ENCODE results near the gene CASKIN1. TPM values are rescaled to one million over a fixed set of nuclear protein-coding genes. Genes with fewer than 3 reads are reported as not detected.
A peak's percentile ranks its signal among the peaks of the same experiment; 100 is the strongest.

The CASKIN1 gene
- polyA plus RNA-seq, 12 donors = 1.3 to 4.1 (median 2.1) TPM; not detected in 2

DNA sequence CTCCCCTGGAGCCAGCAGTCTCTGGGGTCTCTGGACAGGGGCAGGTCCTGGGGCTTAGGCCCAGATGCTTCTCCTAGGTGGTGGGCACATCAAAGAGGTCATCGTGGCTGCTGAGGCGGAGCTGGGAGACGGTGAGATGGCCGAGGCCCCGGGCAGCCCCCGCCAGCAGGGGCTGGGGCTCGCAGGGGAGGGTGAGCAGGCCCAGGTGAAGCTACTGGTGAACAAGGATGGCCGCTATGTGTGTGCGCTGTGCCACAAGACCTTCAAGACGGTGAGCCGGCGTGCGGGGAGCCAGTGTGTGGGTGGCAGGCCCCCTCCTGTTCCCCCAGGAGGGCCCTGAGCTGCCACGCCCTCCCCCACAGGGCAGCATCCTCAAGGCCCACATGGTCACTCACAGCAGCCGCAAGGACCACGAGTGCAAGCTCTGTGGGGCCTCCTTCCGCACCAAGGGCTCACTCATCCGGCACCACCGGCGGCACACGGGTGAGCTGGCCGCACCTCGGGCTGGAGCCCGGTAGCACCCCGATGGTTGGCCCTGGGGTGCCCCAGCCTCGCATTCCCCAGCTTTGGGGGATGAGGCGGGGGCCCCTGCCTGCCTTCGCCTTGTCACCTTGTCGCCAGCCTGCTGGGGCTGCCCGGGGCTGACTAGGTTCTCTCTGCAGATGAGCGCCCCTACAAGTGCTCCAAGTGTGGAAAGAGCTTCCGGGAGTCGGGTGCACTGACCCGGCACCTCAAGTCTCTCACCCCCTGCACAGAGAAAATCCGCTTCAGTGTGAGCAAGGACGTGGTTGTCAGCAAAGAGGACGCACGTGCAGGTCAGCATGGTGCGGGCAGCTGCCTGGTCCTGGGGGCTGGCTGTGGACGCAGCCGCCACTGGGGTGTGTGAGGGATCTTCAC lies 35.9 kb upstream of the CASKIN1 start:
- DNase-seq = no peak

DNA sequence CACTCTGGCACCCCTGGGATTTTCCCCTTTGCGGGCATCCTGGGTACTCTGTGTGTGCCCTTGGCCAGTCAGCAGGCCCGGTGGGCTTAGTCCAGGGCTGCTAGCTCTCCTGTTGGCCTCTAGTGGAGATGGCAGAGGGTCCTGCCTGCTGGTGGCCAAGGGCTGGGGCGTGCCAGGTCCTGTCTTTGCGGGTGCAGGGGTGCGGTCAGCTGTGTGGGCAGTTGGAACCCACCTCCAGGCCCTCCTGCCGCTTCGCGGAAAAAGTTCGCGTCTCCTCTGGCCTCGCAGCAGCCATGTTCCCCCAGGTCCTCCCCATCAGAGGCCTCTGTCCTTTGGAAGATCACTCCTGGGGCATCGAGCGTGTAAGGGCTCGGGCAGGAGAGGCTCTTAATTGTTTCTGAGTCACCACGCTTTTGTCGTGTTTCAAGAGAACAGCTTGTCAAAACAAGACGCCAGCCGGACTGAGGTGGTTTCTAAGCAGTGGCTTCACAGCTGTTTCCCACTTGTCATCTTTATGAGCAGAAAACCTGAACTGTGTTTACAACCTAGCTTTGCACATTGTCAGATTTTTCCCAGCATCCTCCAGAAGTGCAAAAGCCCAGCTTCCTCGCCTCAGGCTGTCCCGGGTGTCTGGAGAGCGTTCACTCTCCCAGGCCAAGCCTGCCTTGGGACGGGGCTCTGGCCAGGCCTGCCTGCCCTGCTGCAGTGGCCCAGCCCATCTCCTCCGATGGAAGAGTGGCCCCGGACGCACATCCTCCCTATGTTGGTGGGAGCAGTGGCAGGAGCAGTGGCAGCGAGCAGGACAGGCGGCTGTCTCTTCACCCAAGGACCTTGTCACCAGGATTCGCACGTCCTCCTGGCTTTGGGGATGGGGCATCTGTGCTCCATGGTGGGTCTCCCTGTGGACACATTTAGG lies 34.9 kb upstream of the CASKIN1 start:
- DNase-seq = no peak

DNA sequence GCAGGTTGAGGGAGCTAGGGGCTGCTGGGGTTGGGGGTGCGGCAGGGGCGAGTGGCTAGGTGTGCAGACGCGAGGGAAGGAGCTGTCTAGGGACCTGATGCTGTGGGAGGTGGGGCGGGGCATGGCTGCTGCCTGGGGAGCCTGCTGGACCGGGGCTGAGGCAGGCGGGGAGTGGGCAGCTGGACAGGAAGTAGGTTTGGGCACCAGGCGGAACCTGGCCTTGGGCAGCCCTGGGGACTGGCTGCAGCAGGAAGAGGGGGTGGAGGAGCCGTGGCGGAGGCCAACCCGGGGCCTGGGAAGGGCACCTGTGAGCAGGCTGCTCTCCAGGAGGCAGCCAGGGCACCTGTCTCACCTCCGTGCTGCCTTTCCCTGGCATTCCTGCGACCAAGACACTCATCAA lies 34.0 kb upstream of the CASKIN1 start:
- DNase-seq = no peak

DNA sequence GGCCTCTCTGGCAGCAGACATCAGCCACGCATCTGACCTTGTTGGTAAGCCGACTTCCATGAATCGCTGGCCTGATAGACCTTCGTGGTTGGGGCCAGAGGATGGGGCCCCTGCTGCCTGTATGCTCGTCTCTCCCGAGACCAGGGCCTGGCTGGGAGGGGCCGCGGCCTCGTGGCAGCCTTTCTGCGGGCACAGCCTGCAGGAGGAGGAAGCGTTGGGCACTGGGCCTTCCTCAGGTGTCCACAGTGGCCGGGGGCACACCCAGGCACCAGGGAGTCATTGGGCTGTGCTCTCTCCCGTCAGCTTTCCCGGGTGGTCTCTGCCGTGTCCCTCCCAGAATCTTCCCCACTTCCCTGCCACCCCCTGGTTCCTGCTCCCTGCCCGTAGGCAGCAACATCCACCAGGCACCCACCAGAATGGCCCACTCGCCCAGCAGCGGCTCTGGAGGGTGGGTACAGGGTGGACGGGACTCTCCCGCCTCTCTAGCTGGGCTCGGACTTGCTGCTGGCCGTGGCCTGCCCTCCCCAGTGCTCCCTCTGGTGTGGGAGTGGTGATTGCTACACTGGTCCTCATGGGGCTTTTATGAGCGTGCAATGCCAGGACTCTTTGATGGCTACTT lies 33.3 kb upstream of the CASKIN1 start:
- DNase-seq = no peak

DNA sequence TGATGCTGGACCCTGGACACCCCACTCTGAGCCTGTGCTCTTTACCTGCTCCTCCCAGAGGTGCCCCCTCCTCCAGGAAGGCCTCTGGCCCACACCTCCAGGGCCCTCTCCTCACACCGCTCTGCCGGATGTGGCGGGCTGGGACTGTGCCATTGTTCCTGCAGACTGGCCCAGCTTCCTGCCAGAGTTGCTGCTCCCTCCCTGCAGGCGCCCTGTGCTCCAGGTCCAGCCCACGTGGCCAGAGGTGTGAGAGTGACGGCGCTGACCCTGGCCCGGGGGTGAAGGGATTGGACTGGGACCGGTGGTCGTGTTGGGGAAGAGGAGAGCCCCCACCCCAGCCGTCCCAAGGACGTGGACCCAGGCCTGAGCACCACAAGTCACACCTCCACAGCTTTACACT lies 32.7 kb upstream of the CASKIN1 start:
- DNase-seq = no peak

DNA sequence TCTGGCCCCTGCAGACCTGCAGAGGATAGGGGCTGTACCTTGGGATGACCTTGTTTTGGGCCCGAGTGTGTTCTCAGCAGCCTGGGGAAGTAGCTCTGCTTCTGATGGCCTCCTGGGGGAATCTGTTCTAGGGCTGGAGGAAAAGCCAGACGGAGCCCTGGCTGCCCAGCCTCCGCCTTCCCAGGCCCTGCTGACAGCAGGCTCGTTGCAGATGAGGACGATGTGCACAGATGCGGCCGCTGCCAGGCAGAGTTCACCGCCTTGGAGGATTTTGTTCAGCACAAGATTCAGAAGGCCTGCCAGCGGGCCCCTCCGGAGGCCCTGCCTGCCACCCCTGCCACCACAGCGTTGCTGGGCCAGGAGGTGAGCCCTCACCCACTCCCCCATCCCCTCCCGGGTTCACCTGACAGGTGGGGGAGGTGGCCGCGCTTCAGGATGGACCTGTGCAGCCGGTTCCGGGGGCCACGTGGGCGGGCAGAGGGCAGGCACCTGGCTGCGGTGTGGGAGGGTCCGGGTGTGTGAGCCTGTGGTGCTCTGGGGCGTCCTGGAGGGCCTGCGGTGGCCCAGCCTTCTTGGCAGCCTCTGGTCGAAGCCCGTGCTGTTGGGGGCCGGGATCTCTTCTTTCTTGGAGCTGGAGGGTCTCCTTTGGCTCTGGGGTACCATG lies 31.9 kb upstream of the CASKIN1 start:
- no peak for DNase-seq

DNA sequence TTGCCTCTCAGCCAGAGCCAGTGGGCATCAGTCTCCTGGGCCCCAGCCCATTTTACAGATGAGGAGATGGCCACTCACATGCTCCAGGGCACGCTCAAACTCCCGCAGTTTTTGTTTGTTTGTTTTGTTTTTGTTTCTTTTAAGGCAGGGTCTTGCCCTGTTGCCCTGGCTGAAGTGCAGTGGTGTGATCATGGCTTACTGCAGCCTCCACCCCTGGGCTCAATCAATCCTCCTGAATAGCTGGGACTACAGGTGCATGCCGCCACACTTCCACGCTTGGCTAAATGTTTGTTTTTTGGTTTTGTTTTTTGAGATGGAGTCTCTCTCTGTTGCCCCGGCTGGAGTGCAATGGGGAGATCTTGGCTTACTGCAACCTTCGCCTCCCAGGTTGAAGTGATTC lies 30.5 kb upstream of the CASKIN1 start:
- DNase-seq = no peak

DNA sequence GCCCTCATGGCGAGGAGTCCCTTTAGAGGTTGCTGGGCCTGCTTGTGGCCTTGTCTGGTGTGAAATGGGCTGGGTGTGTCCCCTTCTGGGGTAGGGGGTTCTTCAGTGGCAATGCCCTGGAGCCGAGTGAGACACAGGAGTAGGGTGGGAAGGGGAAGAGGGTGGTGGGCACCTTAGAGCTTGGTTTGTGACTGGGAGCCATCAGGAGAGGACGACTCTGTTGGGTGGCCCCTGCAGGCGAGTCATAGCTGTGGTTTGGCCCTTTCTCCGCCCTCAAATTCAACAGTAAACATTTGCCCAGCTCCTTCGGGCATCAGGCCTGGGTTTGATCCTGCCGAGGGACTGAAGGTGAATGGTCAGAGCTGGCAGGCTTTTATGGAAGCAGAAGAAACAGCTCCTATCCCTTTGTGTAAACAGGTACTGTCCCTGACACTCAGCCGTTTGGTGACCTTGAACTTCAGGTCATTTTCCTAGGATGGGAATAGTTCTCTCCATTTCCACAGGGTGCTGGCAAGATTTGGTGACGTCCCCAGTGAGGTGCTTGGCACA lies 29.9 kb upstream of the CASKIN1 start:
- DNase-seq = no peak

DNA sequence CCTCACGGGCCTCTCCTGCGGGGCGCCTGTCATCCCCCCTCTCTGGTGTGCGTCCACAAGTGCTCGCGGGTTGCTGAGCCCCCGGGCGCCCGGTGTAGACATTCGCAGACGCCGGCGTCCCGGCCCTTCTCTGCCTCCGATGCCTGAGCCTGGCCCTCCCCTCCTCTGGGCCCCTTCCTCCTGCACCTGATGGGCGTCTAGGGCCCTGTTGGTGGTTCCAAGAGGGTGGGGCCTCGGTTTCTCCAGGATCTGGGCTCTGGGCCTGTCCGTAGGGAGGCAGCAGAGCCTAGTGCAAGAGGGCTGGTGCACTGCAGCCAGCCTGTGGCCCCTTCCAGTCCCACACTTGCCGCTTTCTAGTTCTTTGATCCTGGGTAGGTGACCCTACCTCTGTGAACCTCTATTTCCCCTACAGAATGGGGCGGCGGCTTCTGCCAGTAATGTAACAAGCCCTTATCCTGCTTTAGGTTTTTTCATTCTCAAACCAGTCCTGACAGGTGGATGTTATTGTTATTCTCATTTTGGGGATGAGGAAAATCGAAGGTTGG lies 27.6 kb upstream of the CASKIN1 start:
- DNase-seq = no peak

DNA sequence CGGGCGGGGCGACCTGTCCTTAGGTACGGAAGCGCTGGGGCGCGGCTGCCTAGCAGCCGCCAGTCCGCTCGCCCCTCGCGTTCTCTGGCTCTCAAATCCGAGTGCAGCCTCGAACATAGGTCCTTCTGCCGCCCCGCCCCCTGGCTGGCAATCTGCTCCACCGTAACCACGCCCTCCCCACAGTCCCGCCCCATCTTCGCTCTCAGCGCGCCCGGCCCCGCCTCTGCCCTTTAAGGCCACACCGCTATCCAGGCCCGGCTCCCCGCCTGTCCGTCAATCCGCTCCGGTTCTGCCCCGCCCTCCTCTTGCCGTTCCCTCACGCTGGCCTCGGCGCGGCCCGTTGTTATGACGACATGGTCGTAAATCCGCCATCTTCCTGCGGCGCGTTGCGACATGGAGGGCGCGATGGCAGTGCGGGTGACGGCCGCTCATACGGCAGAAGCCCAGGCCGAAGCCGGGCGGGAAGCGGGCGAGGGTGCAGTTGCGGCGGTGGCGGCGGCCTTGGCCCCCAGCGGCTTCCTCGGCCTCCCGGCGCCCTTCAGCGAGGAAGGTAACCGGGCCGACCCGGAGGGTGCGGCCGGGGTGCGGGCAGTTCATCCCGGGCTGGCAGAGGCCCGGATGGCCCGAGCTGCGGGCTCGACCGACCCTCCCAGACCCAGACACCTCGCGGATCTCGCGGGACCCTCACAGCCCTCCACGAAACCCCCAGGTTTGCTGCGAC lies 27.0 kb upstream of the CASKIN1 start, which contains the start of gene E4F1:
E4F1 (plus strand) TSS at position 371 of the 721 bp plus-strand sequence; CDS start at position 394, 23 bp downstream.
- peak; percentile 98 for DNase-seq

DNA sequence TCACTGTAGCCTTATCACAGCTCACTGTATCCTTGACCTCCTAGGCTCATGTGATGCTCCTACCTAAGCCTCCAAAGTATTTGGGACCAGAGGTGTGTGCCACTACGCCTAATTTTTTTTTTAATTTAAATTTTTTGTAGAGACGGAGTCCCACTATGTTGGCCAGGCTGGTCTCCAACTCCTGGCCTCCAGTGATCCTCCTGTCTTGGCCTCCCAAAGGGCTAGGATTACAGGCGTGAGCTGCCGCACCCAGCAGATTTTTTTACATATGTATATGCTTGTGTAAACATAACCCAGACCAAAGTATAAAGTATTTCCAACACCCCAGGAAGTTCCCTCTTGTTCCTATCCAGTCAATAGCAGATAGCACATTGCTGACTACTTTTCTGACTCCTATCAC lies 19.9 kb upstream of the CASKIN1 start:
- DNase-seq = no peak

DNA sequence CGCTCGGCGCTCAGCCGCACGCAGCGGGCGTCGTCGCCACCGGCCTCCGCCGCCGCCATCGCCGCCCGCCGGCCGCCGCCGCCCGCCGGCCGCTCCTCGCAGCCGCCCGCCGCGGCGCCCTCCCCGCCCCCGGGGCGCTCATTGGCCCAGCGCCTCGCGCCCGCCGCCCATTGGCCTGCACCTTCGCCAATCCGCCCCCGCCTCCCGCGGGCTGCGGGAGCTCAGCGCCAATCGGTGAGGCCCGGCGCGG lies 18.2 kb upstream of the CASKIN1 start, which contains the start of gene PGP:
PGP (minus strand) TSS at position 122 of the 250 bp plus-strand sequence; CDS start at position 59, 63 bp downstream.
- DNase-seq = no peak

DNA sequence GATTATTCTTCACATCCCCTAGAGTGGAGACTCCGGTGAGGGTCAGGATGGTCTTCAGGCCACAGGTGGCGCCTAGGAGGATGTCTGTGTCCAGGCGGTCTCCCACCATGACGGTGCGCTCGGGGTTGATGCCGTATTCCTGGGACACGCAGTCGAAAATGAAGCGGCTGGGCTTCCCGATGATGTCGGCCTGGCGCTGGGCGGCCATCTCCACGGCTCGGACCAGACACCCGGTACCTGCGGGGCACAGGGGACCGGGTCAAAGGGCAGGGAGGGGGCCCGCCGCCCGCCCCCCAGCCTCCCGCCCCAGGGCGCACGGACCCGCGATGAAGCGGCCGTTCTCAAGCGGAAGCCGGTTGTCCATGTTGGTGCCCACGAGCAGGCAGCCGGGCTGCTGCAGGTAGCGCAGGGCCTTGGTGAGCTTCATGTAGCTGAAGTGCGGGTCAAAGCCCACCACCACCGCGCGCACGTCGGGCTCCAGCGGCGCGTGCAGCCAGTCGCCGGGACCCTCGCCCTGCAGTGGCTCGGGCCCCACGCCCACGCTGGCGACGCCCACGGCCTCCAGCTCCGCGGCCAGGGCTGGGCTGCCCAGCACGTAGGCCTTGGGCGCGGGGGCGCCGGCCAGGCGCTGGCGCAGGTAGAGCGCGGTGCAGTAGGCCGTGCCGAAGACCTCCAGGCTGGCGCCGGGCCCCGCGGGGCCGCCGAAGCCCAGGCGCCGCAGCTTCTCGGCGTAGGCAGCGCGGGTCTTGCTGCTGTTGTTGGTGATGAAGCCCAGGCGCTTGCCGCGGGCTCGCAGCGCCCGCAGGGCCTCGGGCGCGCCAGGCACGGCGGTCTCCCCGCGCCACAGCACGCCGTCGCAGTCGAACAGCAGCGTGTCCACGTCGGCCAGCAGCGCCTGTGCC lies 17.7 kb upstream of the CASKIN1 start:
- no peak for DNase-seq

DNA sequence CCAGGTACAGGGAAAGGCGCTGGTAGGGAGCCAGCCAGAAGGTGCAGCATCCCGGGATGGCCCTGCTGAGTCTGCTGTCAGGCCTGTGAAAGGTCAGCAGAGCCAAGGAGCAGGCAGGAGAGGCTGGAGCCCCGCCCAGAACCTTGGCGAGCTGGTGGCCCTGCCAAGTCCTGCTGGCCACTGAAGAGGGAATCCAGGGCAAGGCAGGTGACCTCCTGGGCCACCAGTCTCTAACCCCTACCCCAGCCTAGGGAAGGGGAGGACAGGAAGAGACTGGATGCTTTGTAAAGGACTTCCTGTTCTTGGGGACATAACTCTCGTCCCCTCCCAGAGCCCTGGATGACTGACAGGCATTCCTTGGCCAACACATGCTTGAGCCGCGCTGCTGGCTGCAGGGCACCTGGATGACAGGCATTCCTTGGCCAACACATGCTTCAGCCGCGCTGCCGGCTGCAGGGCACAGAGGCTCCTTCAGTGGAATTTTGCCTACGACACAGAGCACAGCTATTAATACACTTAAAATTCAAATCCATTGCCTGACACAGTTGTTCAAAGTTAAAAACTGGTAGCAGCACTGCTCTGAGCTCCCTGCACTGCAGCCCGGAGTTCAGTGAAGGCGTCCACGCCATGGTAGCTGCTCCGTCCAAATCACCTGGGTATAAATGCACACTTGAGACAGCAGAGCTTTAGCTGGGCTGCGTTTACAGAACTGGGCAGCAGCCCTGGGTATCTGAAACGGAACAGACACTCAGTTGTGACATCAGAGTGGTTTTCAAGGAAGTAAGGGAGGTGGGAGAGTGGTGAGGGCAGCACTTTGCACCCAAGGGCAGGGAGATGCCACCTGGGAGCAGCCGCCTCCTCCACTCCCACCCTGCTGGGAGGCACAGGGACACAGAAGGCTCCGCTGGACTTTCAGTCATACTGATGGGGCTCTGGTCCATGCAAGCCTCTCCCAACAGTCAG lies 16.2 kb upstream of the CASKIN1 start:
- no peak for DNase-seq

DNA sequence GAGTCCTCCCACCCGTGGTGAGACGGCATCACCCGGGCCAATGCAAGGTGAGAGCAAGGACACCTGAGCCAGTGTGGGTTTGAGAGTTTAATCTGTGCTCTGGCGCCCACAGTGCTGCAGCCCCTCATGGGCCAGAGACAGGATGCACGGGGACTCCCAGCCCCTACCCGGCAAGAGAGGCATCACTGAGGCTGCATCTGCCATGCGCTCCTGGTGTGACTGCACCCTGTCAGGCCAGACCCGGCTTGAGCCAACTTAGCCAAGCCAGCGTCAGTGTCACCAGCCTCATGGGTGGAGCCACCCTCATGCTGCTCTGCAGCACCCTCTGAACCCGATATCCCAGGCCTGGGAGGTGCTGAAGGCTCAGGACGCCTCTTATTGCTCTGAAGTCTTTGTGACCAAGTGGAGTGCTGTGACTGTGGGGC lies 15.5 kb upstream of the CASKIN1 start:
- no peak for DNase-seq

DNA sequence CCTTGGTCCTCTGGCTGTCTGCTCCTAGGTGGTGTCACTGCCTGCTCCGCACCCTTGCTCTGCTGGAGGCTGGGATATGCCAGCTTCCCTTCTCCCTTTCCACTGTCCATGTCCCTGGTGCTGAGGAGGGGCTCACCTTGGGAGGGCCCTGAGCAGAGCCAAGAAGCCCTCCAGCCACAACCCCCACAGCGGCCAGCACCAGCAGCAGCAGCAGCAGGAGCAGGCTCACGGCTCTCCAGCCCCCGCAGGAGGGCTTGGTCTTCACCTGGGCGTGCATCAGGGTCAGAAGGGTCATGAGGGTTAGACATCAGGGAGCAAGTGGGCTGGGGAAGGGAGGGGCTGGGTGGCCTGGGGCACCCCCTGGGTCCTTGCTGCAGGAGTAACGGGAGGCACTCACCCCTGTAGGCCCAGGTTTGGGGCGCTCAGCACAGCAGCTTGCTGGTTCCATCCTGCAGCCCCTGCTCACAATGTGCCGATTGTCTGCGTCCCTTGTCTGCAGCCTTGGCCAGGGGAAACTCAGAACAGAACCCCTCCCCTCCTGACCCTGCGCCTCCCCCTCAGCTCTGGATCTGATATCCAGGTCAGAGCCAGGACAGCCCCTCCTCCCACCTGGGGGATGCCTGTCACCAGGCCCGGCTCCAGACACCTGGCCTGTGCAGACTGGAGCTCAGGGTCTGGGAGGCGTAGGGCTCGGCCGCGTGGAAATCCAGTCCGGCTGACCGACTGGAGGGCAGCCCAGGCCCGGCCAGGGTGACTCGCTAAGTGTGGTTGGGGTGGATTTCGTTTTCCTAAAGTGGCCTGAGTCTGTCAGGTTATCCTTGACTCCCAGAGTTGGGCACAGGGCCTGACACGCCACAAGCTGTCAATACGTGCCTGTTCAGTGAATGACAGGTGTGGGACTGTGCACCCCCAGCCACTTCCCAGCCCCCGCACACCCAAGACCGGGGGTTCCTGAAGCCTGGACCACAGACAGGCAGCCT lies 14.3 kb upstream of the CASKIN1 start, which contains the start of gene BRICD5:
BRICD5 (minus strand) TSS at position 478 of the 980 bp plus-strand sequence; CDS start at position 448, 30 bp downstream.
- DNase-seq = no peak

DNA sequence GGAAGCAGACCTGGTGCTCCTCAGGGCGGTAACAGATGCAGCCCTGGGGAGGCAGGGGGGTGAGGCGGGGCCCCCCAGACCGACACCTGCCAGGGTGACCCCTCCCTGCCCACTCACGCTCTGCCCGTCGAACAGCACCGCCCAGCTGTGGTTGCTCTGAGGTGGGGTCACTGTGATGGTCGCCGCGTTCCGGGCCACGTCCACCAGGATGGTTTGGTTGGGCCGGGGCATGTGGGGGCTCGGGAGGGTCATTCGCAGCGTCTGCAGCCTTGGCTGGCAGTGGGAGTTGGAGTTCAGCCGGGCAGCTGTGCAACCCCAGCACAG lies 13.6 kb upstream of the CASKIN1 start:
- DNase-seq = no peak

All from muscle of arm (tissue), 12 donors.